GM19468 (cell line): ENCODE data around the gene POMT2.

Experiments
- ATAC-seq: cut with Tn5 transposase; IDR thresholded peaks from one replicate; pipeline ENCODE4 v1.9.1; 2021; ENCODE audit warnings: mild to moderate bottlenecking, moderate library complexity, moderate number of reproducible peaks; ENCODE audit not compliant: unreplicated experiment; ENCODE audit errors: extremely low read depth

The POMT2 gene

DNA sequence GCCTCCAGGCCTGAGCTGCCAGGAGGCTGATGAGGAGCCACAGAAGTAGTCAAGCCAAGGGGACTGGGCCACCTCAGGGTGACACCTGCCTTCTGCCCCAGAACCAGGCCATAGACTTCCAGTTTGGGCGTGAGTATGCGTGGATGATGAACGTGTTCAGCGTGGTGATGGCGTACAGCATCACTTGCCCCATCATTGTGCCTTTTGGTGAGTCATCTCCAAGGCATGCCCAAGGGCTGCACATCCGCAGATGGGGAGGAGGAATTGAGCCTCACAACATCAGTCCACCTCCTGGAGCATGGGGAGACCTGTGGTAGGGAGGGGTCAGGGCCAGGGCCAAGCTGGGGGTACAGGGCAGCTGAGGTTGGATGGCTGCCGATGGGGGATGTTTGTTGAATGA, 72.0 kb downstream of the POMT2 start:
- no peak for ATAC-seq

DNA sequence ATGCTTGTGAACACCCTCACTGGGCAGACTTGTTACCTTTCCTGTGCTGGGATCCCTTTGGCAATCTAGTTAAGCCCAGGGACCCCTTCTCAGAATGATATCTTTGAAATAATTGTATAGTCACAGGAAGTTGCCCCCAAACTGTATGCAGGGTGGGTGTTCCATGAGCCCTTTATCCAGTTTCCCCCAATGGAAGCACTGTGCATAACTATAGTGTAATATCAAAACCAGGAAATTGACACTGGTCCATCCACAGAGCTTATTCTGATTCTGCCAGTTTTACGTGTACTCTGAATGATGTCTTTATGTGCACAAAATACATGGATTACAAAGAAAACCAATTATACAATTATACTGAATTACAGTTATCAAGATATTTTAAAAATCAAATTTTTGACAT, 73.9 kb downstream of the POMT2 start:
- no peak for ATAC-seq

DNA sequence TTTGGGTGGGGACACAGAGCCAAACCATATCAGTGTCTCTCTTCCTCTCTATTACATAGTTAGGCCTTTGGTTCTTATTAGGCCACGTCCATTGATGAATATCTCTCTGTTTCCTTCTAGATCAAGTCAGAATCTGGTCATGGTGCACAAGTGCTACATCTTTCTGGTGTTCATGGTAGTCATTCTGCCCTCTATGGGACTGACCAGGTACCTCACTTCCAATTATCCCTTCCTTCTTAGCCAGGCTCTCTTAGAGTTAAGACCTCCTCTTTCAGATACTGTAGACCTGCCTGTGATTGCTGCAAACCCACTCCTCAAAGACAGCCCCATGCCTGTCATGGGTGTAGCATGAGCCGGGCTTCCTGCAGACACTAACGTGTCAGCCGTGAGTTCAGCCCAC, 74.9 kb downstream of the POMT2 start:
- no peak for ATAC-seq

DNA sequence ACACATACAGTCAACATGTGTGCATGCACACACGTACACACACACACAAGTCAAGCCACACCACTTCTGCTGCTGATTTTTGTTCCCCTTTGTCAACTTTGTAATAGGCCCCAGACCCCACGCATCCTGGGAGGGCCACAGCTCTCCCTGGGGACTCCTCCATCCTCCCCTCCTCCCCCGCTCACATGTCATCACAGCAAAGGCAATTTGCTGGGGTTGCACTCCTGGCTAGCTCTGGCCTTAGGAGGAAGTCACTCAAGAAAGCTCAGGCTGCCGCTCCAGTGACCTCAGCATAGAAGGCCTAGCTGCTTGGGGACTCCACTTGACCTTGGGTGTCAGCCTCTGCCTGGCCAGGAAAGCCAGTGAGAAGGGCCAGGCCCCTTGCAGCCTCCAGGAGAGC, 76.8 kb downstream of the POMT2 start:
- ATAC-seq: no peak

DNA sequence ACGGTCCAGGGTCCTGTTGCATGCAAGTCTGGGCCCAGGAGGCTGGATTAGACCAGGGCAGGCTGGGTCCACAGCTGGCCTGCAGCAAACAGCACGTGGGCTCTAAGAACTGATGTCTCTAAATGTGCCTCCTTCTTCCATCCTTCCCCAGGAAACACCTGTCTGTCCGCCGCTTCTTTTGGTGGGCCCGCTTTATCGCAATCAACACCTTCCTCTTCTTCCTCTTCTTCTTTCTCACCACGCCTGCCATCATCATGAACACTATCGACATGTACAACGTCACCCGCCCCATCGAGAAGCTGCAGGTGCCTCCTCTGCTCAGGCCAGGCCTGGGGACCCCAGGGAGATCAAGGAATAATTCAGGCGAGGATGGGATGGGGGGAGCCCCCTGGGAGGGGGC, 77.9 kb downstream of the POMT2 start:
- ATAC-seq: no peak

DNA sequence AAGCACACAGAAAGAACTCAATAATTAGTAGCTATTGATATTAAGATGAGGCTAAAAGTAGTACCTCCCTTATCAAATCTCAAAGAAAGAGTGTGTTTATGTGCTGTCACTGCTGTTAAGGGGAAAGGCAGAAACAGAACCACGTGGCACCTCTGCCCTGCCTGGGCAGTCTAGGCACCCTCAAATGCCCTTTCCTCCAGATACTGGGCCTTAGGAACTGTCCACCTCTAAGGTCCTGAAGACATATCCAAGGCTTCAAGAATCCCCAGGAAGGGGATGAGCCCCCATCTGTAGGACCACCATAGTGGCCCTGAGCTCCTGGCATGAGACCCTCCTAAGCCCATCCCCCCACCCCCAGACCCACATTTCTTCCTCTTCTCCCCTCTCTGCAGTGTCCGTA, 78.7 kb downstream of the POMT2 start:
- no peak for ATAC-seq

DNA sequence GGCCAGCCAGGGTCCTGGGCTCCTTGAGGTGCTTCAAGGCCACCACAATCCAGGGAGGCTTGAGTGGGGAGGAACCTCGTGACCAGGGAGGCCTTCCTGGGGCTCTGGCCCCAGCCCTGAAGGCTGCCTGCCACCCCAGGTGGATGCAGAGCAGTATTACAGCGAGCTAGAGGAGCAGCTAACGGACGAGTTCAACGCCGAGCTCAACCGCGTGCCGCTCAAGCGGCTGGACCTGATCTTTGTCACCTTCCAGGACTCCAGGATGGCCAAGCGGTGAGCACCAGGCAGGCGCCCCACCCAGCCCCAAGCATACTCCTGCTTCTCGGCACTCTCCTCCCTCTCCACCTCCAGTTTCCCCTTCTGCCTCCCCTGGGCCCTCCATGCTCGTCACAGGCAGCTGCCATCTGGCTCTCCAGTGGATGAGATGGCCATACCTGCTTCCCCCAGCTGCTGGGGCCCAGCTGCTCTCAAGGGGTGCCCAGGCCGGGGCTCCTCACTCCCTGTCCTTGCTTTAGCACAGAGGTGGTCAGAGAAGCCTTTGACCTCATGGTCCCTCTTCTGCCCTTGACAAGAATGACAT, 80.3 kb downstream of the POMT2 start:
- ATAC-seq: no peak

DNA sequence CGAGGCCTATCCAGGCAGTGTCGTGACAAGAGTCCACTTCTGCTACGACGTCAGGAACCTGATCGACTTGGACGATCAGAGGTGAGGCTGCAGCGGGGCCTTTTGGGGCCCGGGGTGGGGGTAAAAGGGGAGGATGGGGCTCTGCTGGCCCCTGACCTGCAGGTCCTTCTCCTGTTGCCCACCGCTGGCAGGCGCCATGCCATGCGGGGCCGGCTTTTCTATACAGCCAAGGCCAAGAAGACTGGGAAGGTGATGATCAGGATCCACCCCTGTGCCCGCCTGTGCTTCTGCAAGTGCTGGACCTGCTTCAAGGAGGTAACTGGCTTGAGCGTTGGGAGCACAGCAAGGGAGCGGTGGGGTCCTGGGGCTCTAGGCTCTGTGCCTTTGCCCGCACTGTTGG, 81.3 kb downstream of the POMT2 start:
- ATAC-seq: no peak

DNA sequence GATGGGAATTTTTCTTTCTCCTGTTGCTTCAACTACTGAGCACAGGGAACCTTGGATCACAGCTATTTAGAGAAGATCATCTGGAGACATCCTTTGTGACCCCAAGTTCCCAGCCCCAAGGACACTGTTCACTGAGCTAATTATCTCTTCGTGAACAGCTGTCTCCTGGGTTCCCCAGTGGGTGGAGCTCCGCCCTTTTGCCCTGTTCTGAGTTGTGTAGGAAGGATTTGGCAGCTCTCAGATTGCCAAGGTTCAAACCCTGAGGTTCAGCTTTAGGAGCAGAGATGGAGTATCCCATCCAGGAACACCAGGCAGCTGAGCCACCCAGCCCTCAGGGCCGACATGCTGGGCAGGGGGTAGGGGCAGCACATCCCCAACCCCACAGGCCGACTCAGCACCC, 81.7 kb downstream of the POMT2 start:
- no peak for ATAC-seq

DNA sequence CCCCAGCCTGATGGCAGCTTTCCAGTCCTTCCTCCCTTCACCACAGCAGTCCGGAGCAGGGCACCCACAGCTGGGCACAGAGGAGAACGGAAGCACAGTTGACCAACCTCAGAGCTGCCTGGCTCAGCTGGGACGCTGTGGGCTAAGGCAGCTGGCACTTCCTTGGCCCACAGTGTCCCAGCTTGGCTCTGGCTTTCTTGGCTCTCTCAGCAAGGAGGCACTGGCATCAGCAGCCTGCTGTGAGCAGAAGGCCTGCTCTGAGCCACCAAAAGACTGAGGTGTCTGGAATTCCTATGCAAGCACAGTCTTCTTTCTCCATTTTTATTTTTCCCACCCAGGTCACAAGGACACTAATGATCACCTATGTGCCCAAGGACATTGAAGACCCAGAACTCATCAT, 82.3 kb downstream of the POMT2 start:
- no peak for ATAC-seq

DNA sequence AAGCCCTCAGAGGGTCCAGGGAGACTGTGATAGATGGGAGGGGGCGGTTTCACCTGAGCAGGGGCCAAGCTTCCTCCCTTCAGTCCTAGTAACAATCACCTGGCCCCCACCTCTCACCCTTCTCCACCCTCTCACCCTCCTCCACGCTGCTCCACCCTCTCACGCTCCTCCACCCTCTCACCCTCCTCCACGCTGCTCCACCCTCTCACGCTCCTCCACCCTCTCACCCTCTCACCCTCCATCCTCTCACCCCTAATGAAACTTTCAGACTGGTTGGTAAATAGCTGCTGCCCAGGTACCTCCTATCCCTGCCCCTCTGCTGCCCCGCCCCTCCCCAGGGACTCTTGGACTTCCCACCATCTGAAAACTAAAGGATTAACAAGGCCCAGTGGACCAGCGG, 83.9 kb downstream of the POMT2 start:
- ATAC-seq: no peak

DNA sequence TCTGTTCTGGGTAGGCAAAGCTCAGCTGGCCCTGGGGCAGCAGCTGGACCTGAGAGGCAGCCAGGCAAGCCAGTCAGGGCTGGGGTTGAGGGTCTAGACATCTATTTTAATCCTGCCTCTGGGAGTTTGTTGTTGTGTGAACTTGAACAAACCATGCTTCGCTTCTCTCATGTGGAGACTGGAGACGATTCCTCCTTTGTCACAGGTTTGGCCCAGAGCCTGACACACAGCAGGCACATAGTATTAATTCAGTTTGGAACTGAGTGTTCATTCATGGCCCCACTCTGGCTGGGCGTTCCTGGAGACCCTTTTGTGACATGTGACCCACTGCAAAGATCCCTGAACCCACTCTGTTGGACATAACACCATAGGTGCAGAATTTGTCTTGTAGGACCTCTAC, 89.0 kb downstream of the POMT2 start:
- no peak for ATAC-seq

DNA sequence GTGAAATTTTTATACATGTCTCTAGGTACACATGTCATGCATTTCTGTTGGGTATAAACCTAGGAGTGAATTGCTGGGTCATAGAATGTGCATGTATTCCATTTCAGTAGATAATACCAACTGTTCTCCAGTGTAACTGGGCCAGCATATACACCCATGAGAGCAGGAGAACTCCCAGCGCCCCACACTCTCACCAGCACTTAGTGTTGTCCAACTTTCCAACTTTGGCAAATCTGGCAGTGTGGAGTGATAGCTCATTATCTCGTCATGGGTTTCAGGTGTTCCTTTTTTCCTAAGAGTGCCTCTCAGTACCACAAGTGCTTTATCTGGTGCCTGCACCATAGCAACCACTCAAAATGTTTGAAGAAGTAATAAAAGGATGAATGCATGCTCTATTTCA, 89.8 kb downstream of the POMT2 start:
- ATAC-seq: no peak

DNA sequence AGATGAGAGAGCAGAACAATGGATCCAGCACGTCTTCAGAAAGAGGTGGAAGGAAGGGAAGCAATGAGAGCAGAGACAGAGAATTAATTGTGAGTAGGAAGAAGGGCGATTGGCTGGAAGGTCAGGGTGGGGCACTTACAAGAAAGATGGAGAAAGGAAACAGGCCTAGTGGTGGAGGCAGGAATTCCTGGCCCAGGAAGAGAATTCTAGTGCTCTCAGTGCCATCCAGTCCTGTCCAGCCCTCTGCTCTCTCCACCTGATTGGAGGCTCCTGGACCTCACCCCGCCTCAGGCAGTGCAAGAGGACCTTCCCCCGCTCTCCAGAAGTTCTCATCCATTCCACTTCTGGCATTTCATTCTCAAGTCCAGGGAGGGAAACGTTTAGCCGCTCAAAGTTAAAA, 92.6 kb downstream of the POMT2 start:
- ATAC-seq: no peak

DNA sequence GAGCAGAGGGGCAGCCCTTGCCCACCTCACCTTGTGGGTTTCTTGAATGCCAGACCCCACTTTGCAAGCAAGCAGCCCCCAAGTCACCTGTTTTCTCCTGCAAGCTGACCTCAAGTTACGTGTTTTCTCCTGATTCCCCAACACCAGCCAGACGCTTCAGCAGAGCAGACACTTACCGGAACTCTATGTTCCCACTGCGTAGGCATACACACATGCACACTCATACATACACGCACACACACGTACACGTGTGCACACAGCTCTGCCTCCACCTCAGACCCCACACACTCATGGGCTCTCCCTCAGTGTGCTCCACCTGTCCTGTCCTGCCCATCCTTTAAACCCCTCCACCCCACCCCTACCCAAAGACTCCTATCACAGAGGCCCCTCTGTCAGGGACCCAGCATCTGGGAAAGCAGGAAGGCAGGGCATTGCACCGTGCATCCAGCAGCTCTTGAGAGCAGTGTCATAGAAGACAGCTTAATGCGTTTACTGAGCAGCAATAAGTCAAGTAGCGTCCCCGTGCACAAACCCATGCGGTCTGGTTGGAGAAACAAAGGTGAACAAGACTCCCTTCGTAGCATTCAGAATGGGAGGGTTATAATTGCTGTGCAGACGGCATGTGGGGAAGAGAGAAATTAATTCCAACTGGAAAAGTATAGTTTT, 94.7 kb downstream of the POMT2 start:
- ATAC-seq: no peak

DNA sequence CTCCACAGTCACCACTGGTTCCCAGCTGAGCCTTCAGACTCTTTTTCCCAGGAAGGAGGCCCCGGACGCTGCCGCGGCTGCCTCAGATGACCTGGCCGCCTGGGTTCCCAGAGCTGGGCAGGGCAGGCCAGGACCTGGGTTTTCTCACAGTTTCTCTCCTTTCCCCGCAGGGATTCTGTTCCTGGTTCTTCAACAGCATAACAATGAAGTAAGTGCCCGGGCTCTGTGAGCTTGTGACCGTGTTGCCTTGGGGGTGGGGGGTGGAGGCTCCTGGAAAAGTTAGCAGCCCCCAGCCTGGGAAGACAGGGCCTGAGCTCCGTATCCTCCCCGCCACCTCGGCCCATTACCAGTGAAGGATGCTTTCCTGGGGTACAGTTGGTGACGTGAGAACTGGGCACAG, 95.4 kb downstream of the POMT2 start:
- no peak for ATAC-seq
